HG03025 (cell line): ENCODE data around the gene PDZK1IP1.
"Not testable (repeated sequence)": the region's sequence is repeated elsewhere in the genome, so short reads cannot be mapped to it uniquely, and the experiment has no call there.

ENCODE experiments used
- ATAC-seq: cut with Tn5 transposase; IDR thresholded peaks from one replicate; pipeline ENCODE4 v1.9.1; 2021; ENCODE audit warnings: mild to moderate bottlenecking, moderate library complexity; ENCODE audit not compliant: unreplicated experiment, low FRiP score

PDZK1IP1 gene

DNA sequence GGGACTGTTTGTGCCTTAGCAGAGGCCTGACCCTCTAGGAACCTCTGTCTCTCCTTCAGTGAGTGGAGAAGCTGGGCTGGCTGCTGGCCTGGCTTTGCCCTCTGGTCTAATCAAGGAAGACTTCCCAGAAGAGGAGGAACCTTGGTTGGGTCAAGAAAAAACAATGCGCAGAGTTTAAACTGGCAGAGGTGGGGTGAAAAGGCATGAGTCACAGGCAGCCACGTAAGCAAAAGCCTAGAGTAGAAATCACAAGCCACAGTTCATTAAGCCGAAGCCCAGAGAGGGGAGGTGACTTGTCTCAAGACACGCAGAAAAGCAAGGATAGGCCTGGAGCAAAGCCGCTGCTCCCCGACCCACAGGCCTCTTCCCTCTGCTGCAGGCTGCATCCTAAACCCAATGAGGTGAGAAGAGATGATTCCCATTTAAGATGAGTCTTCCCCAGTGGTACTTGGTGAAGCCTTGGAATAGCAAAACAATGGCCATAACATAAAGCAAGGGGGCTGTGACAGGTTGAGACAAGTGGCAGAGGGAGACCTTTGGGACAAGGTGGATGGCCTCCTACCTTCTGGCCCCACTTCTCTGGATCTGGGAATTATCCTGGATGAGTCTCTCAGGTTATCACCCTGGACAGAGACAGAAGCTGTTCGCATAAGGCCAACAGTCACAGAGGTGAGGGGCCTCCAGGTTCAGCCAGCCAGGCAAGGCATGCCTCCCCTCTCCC lies 7.7 kb downstream of the PDZK1IP1 start:
- no peak for ATAC-seq

DNA sequence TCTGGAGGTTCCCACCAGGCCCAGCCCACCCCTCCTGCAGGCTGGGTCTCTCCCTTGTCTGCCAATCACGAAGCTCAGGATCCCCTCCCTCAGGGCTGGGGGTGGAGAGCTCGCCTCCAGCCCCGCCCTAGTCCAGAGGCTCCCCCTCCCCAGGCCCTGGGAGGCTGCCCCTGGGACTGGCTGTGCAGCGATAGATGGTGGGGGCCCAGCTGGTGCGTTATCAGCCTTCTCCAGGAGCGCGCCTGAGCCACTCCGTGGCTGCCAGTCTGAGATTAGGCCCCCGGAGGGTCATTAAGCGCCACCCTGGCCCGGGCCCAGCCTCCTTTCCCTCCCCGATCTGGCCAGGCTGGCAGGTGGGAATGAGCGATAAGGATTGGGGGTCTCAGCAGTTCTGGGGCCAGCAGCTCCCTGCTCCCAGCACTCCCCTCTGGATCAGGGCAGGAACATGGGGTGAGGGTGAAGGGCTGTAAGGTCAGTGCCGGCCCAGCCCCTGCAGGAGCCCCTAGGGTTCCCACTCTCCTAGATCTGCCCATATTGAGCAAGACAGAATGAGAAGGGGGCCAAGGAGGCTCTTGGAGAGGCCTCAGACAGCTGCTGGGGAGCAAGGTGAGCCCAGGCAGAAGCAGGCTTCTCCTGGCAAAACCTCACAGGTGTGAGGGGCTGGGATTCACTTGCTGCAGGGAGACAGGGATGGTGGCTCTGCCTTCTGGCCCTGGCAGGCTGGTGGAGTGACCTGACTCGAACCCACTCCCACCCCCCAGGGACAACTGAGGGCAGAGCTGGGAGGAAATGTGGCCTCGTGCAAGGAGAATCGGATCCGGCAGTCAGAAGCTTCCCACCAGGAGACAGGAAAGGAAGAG lies 8.5 kb downstream of the PDZK1IP1 start:
- ATAC-seq: no peak

DNA sequence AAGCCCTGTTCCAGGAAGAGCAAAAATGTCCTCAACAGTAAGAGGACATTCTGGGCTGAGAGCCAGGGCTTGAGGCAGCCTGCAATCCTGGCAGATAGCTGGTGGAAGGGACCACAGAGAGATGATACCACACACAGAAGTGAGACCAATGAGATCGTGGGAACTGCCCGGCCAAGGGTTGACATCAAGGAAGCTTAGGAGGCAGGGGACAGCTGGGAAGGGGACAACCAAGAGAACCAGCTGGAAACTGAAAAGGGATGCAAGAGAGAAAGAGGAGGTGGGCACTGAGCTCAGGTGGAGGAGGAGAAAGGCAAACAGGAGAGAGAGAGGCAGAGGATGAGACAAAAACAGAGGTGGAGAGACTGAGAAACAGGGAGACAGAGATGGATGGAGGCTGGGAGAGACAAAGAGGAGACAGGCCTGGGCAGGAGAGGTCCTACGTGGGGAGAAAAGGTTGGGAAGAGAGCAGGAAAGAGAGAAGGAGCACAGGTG lies 9.2 kb downstream of the PDZK1IP1 start:
- no peak for ATAC-seq

DNA sequence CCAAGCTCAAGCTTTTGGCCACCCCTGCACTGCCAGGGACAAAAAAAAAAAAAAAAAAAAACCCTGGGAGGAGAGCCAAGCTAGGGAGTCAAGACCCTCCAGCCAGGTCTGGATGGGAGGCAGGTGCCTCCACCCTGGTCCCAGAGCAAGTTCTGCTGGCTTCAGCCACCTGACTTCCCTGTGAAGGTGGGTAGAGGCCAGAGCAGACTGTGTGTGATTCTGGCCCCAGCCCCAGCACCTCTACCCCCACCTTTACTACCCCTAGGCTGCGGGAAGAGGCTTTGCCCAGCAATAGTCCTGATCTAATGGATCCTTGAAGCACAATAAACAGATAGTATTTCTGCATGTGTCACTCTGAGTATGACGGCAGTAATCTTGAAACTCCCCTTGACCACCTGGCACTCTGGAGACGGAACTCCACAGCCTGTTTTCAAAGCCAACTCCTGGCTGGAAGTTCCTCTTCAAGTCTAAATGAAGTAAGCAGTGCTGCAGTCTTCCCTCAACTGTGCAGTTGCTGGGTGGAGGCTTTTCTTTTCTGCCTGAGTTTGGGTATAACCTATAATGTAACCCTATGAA lies 9.8 kb downstream of the PDZK1IP1 start:
- ATAC-seq: no peak

DNA sequence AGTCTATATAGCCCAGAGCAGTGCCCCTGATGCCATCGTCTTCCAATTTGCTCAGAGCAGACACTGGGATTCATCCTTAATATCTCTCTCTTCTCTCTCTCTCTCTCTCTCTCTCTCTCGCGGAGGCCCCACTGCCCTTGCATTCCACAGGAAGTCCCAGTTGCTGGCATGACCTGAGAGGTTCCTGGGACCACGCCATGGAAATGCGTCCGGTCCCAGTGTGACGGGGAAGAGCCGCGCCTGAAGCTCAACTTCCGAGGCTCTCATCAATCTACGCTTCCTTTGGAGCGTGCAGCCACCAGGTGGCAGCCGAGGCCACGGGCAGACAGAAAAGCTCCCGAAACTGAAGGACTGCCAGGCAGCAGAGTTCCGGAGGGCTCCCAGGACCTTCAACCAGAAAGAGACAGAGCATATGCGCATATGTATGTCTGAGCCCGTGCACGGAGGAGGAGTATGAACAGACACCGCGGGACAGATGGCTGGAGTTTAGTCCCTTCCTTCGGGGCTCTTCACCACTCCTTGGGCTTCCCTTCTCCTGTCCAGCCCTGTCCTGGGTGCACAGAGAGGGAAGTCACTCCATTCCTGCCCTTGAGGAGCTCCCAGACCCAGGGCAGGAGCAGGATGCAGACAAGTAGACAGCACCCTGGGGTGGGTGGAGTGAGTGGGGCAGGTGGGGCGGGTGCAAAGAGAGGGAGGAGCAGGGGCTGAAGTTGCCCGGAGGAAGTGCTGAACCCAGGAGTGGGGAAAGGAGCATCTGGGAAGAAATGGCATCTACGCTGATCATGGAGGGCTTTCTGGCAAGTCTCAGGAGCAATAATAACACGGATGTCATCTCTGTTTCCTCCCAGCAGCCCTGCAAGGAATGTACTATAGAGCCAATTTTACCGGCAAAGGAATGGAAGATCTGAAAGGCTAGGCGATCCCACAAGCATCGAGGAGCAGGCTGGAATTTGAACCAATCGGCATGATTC lies 10.5 kb downstream of the PDZK1IP1 start:
- ATAC-seq: peak; percentile 80

DNA sequence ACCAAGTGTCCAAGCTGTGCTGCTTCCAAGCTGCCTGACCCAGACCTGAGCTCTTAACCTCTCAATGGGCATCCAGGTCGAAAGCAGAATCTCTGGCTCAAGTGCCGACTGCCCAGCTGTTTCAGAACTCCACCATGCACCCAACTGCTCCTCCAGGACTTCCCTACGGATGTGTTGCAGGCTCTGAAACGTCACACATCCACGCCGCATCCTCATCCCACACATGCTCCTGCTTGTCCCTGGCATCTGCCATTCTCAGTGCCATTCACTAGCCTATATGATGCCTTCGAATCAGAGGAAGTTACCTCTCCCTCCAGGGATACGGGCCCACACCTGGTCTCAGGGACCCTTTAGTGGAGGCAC lies 11.2 kb downstream of the PDZK1IP1 start:
- ATAC-seq: no peak

DNA sequence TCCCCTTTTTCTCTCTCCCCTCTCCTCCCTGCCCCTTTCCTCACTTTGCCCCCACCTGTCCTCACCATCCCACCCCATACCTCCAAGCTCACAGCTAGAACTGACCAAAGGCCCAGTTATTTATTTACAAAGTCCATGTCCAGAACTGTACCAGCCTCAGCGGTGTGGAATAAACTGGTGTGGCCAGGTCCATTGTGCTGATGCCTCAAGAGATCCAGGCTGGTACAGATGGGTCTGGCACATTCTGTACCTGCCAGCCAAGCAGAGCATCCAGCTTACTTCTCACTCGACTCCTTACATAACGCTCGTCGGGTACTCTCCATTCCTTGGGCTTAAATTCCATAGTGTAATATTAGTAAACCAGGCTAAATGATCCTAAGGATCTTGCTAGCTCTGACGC lies 11.8 kb downstream of the PDZK1IP1 start:
- no peak for ATAC-seq

DNA sequence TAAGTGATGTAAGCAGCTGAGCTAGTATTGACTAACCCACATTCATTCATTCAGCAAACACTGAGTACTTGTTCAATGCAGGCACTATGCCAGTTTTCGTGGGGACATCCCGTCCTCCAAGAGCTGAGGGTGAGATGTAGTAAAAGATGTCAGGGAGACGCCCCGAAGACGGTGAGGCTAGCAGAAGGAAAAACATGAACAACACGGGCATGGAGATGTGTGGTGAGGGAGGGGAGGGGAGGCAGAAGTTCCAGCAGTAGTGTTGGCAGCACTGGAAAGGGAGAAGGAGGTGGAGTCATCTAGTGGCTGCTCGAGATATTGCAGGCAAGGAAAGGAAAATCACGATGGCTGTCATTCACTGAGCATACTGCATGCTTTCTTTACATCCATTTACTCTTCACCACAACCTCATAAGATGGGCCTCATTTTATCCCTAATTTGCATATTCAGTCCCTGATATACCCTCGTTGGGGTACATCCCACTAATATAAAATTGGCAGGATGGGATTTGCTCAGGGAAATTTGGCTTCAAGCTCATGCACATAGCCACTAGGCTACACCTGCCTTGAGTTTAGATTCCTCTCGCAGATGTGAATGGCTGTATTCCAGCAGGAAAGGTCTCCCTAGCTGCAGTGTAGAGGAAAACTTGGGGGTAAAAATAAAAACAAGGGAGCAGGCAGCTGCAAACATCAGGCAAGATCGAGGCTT lies 14.5 kb downstream of the PDZK1IP1 start:
- ATAC-seq: no peak

DNA sequence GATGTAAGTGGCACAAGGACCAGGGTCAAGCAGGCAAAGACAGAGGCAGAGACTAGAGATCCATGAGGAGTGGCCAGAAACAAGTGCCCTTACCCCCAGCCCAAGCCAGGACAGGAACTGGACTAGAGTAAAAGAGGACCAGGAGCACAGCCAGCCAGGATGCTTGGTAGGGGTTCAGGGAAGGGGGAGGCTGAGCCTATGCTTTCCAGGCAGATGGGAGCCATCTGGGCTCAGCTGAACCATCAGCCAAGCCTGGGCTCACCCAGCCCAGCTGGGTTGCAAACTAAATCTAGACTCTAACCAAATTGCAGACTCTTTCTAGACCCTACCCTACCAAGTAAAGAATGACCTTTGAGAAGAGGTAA lies 15.2 kb downstream of the PDZK1IP1 start:
- no peak for ATAC-seq

DNA sequence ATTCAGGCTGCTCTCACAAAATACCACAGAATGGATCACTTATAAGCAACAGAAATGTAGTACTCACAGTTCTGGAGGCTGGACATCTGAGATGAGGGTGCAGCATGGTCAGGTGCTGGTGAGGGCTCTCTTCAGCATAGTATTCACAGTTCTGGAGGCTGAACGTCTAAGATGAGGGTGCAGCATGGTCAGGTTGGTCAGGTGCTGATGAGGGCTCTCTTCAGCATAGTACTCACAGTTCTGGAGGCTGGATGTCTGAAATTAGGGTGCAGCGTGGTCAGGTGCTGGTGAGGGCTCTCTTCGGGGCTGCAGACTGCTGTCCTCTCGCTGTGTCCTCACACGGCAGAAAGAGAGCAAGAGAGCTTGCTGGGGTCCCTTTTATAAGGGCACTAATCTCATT lies 17.1 kb downstream of the PDZK1IP1 start:
- no peak for ATAC-seq

DNA sequence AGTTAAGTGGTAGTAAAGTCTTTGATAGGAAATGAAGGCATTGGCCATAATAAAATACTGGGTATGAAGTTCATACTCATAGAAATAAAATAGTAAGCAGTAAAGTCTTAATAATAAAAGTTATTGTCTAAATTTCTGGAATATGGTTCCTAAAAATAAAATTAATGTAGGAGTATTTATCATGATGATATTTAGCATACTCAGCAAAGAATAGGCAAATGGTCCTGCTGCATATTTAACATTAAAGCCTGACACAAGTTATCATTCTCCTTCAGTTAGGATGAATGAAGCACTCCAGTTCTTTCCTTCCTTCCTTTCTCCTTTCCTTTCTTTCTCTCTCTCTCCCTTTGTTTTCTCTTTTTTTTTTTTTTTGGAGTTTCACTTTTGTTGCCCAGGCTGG lies 25.3 kb downstream of the PDZK1IP1 start:
- ATAC-seq: no peak

DNA sequence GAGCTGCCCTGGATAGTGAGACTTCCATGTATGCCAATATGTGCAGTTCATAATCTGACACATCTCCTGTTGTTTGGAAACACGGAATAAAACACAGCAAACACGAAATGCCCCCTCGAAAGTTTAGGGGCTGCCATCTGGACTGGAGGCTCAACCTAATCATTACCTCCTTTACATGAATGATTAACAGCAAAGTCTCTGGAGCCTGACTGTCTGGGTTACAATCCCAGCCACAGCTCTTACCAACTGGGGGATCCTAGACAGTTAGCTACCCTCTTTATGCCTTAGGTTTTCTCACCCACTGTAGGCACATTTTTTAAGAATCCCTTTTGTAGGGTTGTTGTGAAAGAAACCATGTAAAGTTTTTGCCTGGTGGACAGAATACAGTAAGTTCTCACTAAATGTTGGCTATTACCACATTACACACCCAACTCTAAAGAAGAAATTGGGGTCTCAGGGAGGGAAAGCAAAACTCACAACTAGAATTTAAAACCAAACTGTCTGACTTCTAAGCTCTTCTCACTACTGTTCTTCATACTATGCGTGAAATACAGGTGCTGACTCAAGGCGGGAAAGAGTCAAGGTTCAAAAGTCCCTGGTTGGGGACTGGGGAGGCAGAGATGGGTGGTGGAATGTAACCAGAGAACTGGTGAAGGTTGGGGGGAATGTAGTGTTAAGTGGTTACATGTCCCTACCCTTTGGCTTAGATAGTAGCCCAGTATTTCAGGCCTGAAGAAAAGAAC lies 28.4 kb downstream of the PDZK1IP1 start:
- ATAC-seq: no peak

DNA sequence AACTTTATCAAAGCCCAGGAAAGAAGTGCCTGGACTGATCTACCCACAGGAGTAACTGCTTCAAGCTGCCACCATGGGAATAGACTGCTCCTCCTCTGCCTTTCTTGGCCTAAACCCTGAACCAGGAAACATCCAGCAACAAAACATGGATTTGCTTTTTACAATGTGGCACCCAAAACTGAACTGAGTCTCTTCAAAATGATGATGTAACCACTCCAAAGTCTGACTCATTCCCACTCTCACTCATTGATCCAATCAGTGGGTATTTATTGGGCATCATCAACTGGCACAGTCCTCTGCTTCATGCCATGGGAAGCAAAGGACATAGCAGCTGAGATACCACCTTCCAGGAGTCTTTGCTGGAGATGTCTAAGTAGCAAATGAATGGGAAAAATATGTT lies 29.1 kb downstream of the PDZK1IP1 start:
- no peak for ATAC-seq

DNA sequence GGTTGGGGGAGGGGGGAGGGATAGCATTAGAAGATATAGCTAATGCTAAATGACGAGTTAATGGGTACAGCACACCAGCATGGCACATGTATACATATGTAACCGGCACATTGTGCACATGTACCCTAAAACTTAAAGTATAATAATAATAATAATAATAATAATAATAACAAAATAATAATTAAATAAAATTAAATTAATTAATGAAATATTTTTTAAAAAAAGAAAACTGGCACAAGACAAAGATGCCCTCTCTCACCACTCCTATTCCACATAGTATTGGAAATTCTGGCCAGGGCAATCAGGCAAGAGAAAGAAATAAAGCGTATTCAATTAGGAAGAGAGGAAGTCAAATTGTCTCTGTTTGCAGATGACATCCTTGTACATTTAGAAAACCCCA lies 31.9 kb downstream of the PDZK1IP1 start:
- ATAC-seq: not testable (repeated sequence)

DNA sequence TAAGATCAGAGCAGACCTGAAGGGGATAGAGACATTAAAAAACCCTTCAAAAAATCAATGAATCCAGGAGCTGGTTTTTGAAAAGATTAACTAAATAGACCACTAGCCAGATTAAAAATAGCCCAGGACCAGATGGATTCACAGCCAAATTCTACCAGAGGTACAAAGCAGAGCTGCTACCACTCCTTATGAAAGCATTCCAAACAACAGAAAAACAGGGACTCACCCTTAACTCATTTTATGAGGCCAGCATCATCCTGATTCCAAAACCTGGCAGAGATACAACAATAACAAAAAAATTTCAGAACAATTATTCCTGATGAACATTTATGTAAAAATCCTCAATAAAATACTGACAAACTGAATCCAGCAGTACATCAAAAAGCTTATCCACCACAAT lies 33.4 kb downstream of the PDZK1IP1 start:
- ATAC-seq: not testable (repeated sequence)

DNA sequence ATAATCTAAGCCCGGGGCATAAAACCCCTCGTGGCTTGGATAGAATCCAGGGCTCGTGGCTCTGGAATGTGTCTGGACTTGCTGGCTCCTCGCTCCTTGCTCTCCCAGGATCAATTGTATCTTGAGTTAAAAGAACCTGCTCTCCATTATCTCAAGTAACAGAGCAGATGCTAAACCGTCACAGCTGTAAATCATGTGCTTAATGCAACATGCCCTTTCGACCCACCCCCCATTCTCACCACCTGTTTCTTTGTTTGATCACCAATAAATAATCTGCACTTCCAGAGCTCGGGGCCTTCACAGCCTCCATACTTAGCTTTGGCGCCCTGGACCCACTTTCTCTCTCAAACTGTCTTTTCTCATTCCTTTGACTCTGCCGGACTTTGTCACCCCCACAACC lies 40.7 kb downstream of the PDZK1IP1 start:
- ATAC-seq: not testable (repeated sequence)

DNA sequence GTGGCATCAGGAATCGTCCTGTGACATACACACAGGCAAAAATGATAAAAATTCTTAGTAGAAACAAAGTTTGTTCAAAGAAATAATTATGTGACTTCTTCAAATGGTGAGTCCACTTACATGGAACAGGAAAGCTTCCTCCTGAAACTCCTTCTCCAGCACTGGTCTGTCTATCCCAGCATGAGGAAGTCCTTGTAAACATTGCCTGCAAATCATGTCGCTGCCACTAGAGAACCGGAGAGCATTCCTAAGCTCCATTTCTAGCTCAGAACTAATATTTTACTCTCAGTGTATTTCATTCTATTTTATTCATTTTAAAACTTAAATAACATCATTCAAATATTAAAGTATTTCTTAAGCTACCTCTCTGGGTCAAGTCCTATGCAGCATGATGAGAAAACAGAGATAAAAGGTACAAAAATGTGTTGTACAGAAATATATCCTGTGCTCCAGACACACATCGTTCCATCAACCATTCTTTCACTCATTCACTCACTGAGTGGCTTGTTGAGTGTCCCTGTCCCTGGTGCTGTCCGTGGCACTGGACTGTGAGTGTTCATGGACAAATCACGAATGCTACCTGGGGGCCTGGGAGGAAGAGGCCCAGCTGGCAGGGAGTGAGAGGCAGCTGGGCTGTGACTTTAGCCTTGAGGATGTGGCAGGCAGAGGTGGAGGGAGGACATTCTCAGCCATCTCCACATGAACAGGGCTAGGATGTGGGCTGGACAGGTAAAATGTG lies 42.6 kb downstream of the PDZK1IP1 start:
- no peak for ATAC-seq

DNA sequence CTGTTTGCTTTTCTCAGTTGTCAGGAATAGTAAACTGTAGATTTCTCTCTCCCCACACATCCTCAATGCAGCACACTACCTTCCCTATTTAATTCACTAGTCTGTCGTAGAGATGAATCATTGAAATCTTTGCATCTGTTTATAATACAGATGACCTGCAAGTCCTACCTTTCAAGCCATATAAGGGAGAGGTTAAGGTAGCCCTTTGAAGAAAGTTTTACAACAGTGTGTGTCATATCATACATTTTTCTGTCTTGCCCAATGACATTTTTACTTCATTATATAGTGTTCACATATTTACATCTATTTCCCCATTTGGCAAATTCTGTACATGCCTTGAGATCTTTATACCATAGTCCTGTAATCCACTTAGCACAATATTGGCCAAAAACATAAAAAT lies 43.3 kb downstream of the PDZK1IP1 start:
- ATAC-seq: not testable (repeated sequence)
